RWPE2 (cell line): ENCODE measurements around the gene CEP55.
A peak's percentile ranks its signal among the peaks of the same experiment; 100 is the strongest.

Source experiments
- ATAC-seq: fragments of 200-7000 bp; cut with Tn5 transposase; 3 replicates; pipeline ENCODE4 v1.9.1; 2021; ENCODE audit warnings: low read depth
- DNase-seq: peaks from one replicate; pipeline ENCODE4 v3.0.0-alpha.2; 2020; ENCODE audit warnings: low spot score
- H3K27ac ChIP-seq: fragments of 450-650 bp; 2 replicates; pipeline ENCODE4 v1.5.1; 2017; ENCODE audit warnings: mild to moderate bottlenecking; ENCODE audit not compliant: poor library complexity, severe bottlenecking
- H3K27me3 ChIP-seq: fragments of 250-450 bp; sonication (Bioruptor Pico); 2 replicates; pipeline ENCODE4 v1.5.1; 2021; ENCODE audit warnings: mild to moderate bottlenecking, moderate library complexity; ENCODE audit not compliant: insufficient read depth, poor library complexity, severe bottlenecking
- H3K36me3 ChIP-seq: fragments of 250-450 bp; sonication (Bioruptor Pico); 2 replicates; pipeline ENCODE4 v1.5.1; 2020; ENCODE audit warnings: low read depth, mild to moderate bottlenecking, moderate library complexity
- H3K4me1 ChIP-seq: fragments of 250-450 bp; sonication (Bioruptor Pico); 2 replicates; pipeline ENCODE4 v1.5.1; 2021; ENCODE audit warnings: mild to moderate bottlenecking, moderate library complexity; ENCODE audit not compliant: insufficient read depth, poor library complexity, severe bottlenecking
- H3K4me3 ChIP-seq: fragments of 250-450 bp; sonication (Bioruptor Pico); 2 replicates; pipeline ENCODE4 v1.5.1; 2021; ENCODE audit warnings: mild to moderate bottlenecking, moderate library complexity; ENCODE audit not compliant: severe bottlenecking
- H3K9me3 ChIP-seq: fragments of 250-450 bp; sonication (Bioruptor Pico); 2 replicates; pipeline ENCODE4 v1.5.1; 2021; ENCODE audit warnings: mild to moderate bottlenecking, moderate library complexity; ENCODE audit not compliant: severe bottlenecking
- CTCF ChIP-seq: fragments of 450-650 bp; IDR thresholded peaks from one replicate; pipeline ENCODE4 v1.5.1; 2017; ENCODE audit warnings: mild to moderate bottlenecking, moderate library complexity; ENCODE audit not compliant: poor library complexity, severe bottlenecking

CEP55 gene

GRCh38 chr10:93565446-93565845 is 69.0 kb downstream of the CEP55 start:
- no peak for TF ChIP-seq CTCF
- H3K4me1 ChIP-seq = no peaks in the 10 kb centered on the region
- H3K36me3 ChIP-seq = no peaks in the 10 kb centered on the region
- H3K27me3 ChIP-seq = peaks cover 42% of the 10 kb centered on the region
- DNase-seq (no peak), ATAC-seq (no peak)
- H3K9me3 ChIP-seq = no peaks in the 10 kb centered on the region
- H3K27ac ChIP-seq = no peak overlapping the region
- H3K4me3 ChIP-seq = no peak overlapping the region

- no peaks in the 10 kb centered on the region for H3K9me3 ChIP-seq
- peaks cover 42% of the 10 kb centered on the region for H3K27me3 ChIP-seq
- peak within 1 kb of the TSS; percentile 11 for H3K4me3 ChIP-seq
- H3K4me1 ChIP-seq = no peaks in the 10 kb centered on the region
- no peaks in the 10 kb centered on the region for H3K36me3 ChIP-seq
- ATAC-seq = peak; percentile 47
- H3K27ac ChIP-seq = no peak within 1 kb of the TSS
- no peak for TF ChIP-seq CTCF
- DNase-seq = no peak
Observed at GRCh38 chr10:93566435-93567276, 70.2 kb downstream of the CEP55 start, which contains the start of gene FFAR4. Gene FFAR4 (plus strand): TSS chr10:93566665. CDS start chr10:93566721, 56 bp downstream.

GRCh38 chr10:93567277-93568104 is 71.1 kb downstream of the CEP55 start:
- no peak for TF ChIP-seq CTCF
- no peak for DNase-seq
- Histone ChIP-seq H3K27ac (no peak overlapping the region), H3K27me3 (peaks cover 42% of the 10 kb centered on the region), H3K36me3 (no peaks in the 10 kb centered on the region), H3K4me3 (no peak overlapping the region), H3K4me1 (no peaks in the 10 kb centered on the region), H3K9me3 (no peaks in the 10 kb centered on the region)
- no peak for ATAC-seq

- ATAC-seq (no peak), DNase-seq (no peak)
Observed at GRCh38 chr10:93568105-93568390, 71.6 kb downstream of the CEP55 start.

More at GRCh38 chr10:93568105-93568390, 71.6 kb downstream of the CEP55 start:
- Histone ChIP-seq H3K9me3 (no peaks in the 10 kb centered on the region), H3K4me3 (no peak overlapping the region), H3K27me3 (peaks cover 42% of the 10 kb centered on the region), H3K27ac (no peak overlapping the region), H3K4me1 (no peaks in the 10 kb centered on the region), H3K36me3 (no peaks in the 10 kb centered on the region)
- TF ChIP-seq CTCF = no peak
